ENCODE measurements around the gene C17orf50. TPM values are rescaled to one million over a fixed set of nuclear protein-coding genes. Genes with fewer than 3 reads are reported as not detected.
A peak's percentile ranks its signal among the peaks of the same experiment; 100 is the strongest.

The C17orf50 gene
- total and polyA plus RNA-seq, 2 of the 13 experiments (the other 11 are each of a cell fraction or from before 2014, with no cell fraction given): not detected

DNA sequence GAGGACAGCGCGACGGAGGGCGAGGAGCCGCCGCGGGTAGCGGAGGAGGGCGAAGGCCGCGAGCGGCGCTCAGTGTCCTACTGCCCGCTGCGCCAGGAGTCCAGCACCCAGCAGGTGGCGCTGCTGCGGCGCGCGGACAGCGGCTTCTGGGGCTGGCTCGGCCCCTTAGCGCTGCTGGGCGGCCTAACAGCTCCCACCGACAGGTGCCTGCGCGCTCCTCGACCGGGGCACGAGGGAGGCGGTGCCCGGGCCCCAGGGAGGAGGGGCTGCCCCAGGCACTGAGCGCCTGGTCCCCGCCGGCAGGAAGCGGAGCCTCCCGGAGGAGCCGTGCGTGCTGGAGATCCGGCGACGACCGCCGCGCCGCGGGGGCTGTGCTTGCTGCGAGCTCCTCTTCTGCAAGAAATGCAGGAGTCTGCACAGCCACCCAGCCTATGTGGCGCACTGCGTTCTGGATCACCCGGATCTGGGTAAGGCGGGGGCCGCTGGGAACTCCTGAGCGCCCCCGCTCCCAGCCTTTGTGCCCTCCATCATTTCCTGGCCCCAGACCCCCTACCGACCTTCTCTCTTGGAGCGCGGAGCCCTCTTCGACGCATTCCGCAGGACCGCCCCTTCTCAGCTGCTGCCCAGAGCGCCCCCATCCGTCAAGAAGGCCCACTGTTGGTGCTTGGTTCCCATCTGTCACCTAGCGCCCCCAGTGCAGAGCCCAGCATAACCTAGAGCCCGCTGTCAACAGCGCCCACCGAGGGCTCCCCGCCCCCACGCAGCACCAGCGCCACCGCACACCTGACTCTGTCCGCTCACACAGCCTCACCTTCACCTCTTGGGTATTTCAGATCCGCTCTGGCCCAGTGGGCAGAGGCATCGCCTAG, 3.7 kb downstream of the C17orf50 start (continued):
- peak; percentile 88 for TF ChIP-seq POGK (CRISPR knock-in tag; conservative IDR thresholded peaks at IDR 0.05)
- TF ChIP-seq, protein P1, sequence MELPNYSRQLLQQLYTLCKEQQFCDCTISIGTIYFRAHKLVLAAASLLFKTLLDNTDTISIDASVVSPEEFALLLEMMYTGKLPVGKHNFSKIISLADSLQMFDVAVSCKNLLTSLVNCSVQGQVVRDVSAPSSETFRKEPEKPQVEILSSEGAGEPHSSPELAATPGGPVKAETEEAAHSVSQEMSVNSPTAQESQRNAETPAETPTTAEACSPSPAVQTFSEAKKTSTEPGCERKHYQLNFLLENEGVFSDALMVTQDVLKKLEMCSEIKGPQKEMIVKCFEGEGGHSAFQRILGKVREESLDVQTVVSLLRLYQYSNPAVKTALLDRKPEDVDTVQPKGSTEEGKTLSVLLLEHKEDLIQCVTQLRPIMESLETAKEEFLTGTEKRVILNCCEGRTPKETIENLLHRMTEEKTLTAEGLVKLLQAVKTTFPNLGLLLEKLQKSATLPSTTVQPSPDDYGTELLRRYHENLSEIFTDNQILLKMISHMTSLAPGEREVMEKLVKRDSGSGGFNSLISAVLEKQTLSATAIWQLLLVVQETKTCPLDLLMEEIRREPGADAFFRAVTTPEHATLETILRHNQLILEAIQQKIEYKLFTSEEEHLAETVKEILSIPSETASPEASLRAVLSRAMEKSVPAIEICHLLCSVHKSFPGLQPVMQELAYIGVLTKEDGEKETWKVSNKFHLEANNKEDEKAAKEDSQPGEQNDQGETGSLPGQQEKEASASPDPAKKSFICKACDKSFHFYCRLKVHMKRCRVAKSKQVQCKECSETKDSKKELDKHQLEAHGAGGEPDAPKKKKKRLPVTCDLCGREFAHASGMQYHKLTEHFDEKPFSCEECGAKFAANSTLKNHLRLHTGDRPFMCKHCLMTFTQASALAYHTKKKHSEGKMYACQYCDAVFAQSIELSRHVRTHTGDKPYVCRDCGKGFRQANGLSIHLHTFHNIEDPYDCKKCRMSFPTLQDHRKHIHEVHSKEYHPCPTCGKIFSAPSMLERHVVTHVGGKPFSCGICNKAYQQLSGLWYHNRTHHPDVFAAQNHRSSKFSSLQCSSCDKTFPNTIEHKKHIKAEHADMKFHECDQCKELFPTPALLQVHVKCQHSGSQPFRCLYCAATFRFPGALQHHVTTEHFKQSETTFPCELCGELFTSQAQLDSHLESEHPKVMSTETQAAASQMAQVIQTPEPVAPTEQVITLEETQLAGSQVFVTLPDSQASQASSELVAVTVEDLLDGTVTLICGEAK (IDR thresholded peaks at IDR 0.05): no peak
- TF ChIP-seq, protein P1 (CRISPR knock-in tag; IDR thresholded peaks at IDR 0.05): no peak; the same call in 1 of the 2 replicates
- no peak for TF ChIP-seq KMT2B (CRISPR knock-in tag; IDR thresholded peaks at IDR 0.05)
- TF ChIP-seq SRSF1 (optimal IDR thresholded peaks at IDR 0.05; ENCODE audit: low read depth, low read length): no peak
- TF ChIP-seq, protein P2, sequence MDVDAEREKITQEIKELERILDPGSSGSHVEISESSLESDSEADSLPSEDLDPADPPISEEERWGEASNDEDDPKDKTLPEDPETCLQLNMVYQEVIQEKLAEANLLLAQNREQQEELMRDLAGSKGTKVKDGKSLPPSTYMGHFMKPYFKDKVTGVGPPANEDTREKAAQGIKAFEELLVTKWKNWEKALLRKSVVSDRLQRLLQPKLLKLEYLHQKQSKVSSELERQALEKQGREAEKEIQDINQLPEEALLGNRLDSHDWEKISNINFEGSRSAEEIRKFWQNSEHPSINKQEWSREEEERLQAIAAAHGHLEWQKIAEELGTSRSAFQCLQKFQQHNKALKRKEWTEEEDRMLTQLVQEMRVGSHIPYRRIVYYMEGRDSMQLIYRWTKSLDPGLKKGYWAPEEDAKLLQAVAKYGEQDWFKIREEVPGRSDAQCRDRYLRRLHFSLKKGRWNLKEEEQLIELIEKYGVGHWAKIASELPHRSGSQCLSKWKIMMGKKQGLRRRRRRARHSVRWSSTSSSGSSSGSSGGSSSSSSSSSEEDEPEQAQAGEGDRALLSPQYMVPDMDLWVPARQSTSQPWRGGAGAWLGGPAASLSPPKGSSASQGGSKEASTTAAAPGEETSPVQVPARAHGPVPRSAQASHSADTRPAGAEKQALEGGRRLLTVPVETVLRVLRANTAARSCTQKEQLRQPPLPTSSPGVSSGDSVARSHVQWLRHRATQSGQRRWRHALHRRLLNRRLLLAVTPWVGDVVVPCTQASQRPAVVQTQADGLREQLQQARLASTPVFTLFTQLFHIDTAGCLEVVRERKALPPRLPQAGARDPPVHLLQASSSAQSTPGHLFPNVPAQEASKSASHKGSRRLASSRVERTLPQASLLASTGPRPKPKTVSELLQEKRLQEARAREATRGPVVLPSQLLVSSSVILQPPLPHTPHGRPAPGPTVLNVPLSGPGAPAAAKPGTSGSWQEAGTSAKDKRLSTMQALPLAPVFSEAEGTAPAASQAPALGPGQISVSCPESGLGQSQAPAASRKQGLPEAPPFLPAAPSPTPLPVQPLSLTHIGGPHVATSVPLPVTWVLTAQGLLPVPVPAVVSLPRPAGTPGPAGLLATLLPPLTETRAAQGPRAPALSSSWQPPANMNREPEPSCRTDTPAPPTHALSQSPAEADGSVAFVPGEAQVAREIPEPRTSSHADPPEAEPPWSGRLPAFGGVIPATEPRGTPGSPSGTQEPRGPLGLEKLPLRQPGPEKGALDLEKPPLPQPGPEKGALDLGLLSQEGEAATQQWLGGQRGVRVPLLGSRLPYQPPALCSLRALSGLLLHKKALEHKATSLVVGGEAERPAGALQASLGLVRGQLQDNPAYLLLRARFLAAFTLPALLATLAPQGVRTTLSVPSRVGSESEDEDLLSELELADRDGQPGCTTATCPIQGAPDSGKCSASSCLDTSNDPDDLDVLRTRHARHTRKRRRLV (CRISPR knock-in tag; IDR thresholded peaks at IDR 0.05): no peak
- no peak for TF ChIP-seq ZBTB42 (CRISPR knock-in tag; IDR thresholded peaks at IDR 0.05)
